Neutrophil (primary cell): ENCODE data around the gene GMEB2.

Source experiments
- H3K27ac ChIP-seq: fragments of 200-600 bp; sonication (generic); 2 replicates; pipeline ENCODE4 v1.5.1; 2016; ENCODE audit warnings: mild to moderate bottlenecking, moderate library complexity
- H3K27me3 ChIP-seq: fragments of 200-600 bp; sonication (generic); 2 replicates; pipeline ENCODE4 v1.6.0; 2016; ENCODE audit warnings: mild to moderate bottlenecking
- H3K36me3 ChIP-seq: fragments of 200-600 bp; sonication (generic); 2 replicates; pipeline ENCODE4 v1.5.1; 2017
- H3K4me1 ChIP-seq, 2 experiments: fragments of 200-600 bp in 1 of 2; sonication (generic) in 1 of 2; 1 replicate in 1 of 2; 2 replicates in 1 of 2; pipeline versions ENCODE4 v1.5.1 to v1.6.1; 2013 to 2016; ENCODE audit warnings: low read depth in 1 of 2, low read length in 1 of 2, mild to moderate bottlenecking in 1 of 2, moderate library complexity in 1 of 2; ENCODE audit not compliant: control insufficient read depth in 1 of 2, insufficient read depth in 1 of 2
- H3K4me3 ChIP-seq, 2 experiments: fragments of 200-600 bp in 1 of 2; sonication (generic) in 1 of 2; 1 replicate in 1 of 2; 2 replicates in 1 of 2; pipeline ENCODE4 v1.5.1; 2013 to 2016; ENCODE audit warnings: low read depth in 1 of 2, low read length in 1 of 2, mild to moderate bottlenecking in 1 of 2, moderate library complexity in 1 of 2
- H3K9me3 ChIP-seq: fragments of 200-600 bp; sonication (generic); 2 replicates; pipeline ENCODE4 v1.5.1; 2016
- TF ChIP-seq, protein P1 (sequence below): fragments of 200-600 bp; sonication (generic); IDR thresholded peaks from 2 replicates; pipeline ENCODE4 v1.5.1; 2016; ENCODE audit warnings: antibody characterized with exemption

GMEB2 gene

DNA sequence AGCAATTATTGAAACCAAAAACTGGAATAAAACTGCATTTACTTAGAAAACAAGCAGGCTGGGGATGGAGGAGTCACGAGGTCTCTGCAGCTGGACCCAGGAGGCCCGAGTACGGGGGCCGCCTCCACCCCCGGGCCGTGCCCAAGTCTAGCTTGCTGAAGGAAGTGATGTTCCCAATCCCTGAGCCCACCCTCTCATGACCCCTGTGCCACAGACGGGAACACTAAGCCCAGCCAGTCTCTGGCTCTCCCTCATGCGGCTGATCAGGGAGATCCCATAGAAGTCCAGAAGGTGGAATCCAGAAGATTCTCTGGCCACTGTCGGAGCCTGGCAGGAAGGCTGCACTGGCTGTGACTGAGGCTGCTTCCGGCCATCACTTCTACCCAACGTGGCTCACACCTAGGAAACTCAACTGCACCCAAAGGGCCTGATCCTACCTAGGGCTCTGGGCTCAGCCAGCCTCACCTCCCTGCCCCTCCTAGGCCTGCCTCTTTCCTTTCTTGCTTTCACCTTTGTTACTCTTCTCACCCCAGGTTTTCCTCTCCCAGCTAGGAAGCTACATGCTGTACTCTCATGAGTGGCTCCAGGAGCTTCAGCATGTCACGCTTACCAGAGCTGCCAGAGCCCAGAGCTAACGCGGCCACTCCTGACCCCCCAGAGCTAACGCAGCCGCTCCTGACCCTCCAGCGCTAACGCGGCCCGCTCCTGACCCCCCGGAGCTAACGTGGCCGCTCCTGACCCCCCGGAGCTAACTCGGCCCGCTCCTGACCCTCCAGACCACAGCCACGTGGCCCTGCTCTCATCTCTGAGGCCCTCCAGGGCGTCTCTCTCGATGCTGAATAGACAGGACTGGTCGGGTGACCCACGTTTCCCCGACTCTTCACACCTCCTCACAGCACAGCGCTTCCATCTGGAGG is 28.2 kb downstream of the GMEB2 start:
- H3K4me3 ChIP-seq: no peak overlapping the region
- no peaks in the 10 kb centered on the region for H3K9me3 ChIP-seq
- H3K27me3 ChIP-seq: no peaks in the 10 kb centered on the region
- no peak overlapping the region for H3K27ac ChIP-seq
- peaks cover 10 to 11% of the 10 kb centered on the region in 2 experiments for H3K4me1 ChIP-seq
- TF ChIP-seq, protein P1, sequence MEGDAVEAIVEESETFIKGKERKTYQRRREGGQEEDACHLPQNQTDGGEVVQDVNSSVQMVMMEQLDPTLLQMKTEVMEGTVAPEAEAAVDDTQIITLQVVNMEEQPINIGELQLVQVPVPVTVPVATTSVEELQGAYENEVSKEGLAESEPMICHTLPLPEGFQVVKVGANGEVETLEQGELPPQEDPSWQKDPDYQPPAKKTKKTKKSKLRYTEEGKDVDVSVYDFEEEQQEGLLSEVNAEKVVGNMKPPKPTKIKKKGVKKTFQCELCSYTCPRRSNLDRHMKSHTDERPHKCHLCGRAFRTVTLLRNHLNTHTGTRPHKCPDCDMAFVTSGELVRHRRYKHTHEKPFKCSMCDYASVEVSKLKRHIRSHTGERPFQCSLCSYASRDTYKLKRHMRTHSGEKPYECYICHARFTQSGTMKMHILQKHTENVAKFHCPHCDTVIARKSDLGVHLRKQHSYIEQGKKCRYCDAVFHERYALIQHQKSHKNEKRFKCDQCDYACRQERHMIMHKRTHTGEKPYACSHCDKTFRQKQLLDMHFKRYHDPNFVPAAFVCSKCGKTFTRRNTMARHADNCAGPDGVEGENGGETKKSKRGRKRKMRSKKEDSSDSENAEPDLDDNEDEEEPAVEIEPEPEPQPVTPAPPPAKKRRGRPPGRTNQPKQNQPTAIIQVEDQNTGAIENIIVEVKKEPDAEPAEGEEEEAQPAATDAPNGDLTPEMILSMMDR: no peak
- H3K36me3 ChIP-seq: peaks cover 81% of the 10 kb centered on the region

DNA sequence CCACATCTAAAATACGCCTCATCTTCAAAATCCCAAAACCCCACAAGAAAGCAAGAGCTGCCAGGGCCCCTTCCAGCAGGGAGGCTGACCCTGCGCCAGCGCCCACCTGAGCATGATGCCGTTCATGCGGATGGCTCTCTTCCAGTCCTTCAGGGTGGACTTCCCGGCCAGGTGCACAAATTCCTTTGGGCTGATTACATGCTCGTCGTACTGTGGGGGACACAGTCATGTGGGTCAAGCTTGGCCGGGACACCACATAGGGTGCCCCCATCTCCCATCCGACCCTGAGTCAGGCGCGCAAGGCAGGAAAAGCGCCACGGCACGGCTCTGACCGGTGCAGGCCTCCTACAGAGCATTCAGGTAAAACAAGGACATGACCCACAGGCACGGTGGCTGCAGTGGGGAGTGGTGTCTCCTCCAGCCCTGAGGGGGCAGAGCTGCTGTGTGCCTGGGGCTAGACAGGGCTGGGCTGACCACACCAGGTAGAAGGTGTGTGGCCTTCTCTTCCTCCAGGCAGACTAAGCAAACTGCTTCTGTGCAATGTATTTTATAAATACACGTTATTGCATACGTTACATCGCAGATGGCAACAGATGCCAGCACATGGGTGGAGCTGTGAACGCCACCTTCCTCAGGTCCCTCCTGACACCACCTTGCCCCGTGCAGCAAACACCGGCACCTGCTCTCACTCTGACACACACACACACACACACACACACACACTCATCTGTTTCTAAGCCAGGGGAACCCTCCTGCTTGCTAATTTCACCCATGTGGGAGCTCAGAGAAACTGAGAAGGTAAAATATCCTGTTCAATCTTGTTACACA is 29.0 kb downstream of the GMEB2 start:
- TF ChIP-seq, protein P1: no peak
- H3K27me3 ChIP-seq: no peaks in the 10 kb centered on the region
- peaks cover 9 to 10% of the 10 kb centered on the region in 2 experiments for H3K4me1 ChIP-seq
- H3K9me3 ChIP-seq: no peaks in the 10 kb centered on the region
- no peak overlapping the region for H3K4me3 ChIP-seq
- H3K27ac ChIP-seq: no peak overlapping the region
- peaks cover 88% of the 10 kb centered on the region for H3K36me3 ChIP-seq

DNA sequence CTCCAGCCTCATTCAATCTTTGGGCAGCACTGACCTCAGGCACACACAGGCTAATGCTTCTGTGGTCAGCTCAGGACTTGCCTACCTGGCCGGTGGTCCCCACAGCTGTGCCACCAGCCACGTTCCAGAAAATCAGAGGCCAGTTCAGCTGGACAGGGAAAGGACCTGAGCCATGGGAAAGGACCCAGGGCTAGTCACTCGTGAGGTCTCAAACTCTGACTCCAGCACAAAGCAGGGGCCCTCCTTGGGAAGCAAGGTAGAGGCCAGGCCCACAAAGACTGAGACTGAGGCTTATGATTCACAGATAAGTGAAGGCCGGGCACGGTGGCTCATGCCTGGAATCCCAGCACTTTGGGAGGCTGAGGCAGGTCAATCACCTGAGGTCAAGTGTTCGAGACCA is 30.5 kb downstream of the GMEB2 start:
- H3K4me1 ChIP-seq: no peaks in the 10 kb centered on the region
- TF ChIP-seq, protein P1: no peak
- peaks cover 93% of the 10 kb centered on the region for H3K36me3 ChIP-seq
- H3K27ac ChIP-seq: no peak overlapping the region
- no peaks in the 10 kb centered on the region for H3K9me3 ChIP-seq
- H3K27me3 ChIP-seq: no peaks in the 10 kb centered on the region
- H3K4me3 ChIP-seq: no peak overlapping the region

DNA sequence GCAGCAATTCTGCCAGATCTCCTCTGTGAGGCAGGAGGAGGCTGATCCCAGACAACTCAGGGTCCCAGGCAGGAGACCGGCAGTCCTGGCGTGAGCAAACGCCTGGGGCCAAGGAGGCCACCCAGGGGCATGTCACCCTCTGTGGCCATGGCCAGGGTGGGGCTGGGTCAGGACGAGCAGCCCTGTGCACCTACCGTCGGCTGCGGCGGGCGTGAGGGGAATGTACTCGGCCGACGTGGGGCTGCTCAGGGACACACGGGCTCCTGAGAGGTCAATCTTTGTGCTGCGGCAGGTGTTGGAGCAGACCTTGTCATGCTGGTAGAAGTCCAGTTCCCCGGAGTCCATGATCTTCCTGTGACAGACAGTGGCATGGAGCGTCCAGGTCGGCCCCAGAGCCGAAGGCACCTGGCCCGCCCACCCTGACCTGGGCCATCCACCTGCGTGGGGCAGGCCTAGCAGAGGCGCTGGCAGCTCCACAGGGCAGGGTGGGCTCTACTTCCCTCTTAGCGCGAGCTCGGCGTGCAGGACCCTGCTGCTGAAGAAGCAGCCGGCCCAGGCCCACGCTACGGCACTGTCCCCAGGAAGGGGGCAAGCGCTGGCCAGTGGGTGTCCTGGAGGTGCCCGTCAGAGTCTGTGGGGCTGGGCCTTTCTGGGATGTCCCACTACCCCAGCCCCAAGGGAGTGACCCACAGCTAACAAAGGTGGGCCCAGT is 31.3 kb downstream of the GMEB2 start:
- H3K36me3 ChIP-seq: peaks cover 96% of the 10 kb centered on the region
- H3K9me3 ChIP-seq: no peaks in the 10 kb centered on the region
- no peak overlapping the region for H3K4me3 ChIP-seq

DNA sequence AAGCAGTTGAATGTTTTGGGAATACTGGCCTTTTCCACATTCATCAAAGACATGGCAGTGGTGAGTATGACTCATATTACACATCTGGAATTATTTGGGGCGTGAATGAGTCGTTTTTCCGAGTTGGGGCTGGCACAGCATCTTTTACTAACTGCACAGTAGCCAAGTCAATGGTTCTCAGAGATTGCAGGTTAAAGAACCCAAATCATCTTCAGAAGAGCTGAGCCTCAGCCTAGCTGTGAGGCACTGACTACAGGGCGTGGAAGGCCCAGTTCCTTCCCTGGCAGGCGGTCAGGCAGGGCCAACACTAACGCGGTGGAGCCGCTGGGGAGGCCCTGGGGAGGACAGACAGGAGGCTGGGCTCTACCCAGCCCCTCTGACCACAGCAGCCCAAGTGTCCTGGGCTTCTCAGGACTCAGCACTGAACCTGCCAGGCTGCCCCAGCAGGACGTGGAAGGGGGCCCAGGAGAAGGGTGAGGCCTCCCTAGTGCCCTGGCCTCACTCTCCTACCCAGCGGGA is 32.8 kb downstream of the GMEB2 start:
- H3K4me1 ChIP-seq: no peaks in the 10 kb centered on the region
- peaks cover 97% of the 10 kb centered on the region for H3K36me3 ChIP-seq
- TF ChIP-seq, protein P1: no peak
- no peaks in the 10 kb centered on the region for H3K9me3 ChIP-seq
- no peak overlapping the region for H3K4me3 ChIP-seq
- H3K27me3 ChIP-seq: no peaks in the 10 kb centered on the region
- no peak overlapping the region for H3K27ac ChIP-seq

More for the DNA sequence above, 31.3 kb downstream of the GMEB2 start:
- TF ChIP-seq, protein P1: no peak
- no peak overlapping the region for H3K27ac ChIP-seq
- no peaks in the 10 kb centered on the region for H3K27me3 ChIP-seq
- H3K4me1 ChIP-seq: no peaks in the 10 kb centered on the region
